ENCODE data around the gene SQSTM1. TPM values are rescaled to one million over a fixed set of nuclear protein-coding genes. Genes with fewer than 3 reads are reported as not detected.

Gene SQSTM1
- total and polyA plus RNA-seq, 4 donors: 298 to 568 (median 372) TPM

- TF ChIP-seq CTCF (IDR thresholded peaks at IDR 0.05; ENCODE audit: control extremely low read depth, extremely low read depth): no peak
- Histone ChIP-seq H3K27me3 (ENCODE audit: control insufficient read depth in 3 of 3, insufficient read depth in 3 of 3, low read length in 2 of 3) (no peaks in the 10 kb centered on the region), H3K4me1 (ENCODE audit: control insufficient read depth in 5 of 5, insufficient read depth in 5 of 5, low read length in 5 of 5) (peaks cover 5 to 44% (median 12%) of the 10 kb centered on the region in 5 donors), H3K36me3 (ENCODE audit: control insufficient read depth in 4 of 4, insufficient read depth in 4 of 4, low read length in 4 of 4) (peaks cover 0 to 26% (median 7%) of the 10 kb centered on the region in 4 donors), H3K4me3 (peak overlapping the region; percentile 8), H3K9ac (ENCODE audit: insufficient read depth in 1 of 2, low read length in 2 of 2) (no peak overlapping the region), H3K9me3 (ENCODE audit: control insufficient read depth in 4 of 4, insufficient read depth in 3 of 4, low read length in 3 of 4) (no peaks in the 10 kb centered on the region), H3K27ac (ENCODE audit: low read depth in 1 of 2, low read length in 1 of 2) (peak overlapping the region; percentile 91 to 95)
- ATAC-seq (ENCODE audit: insufficient read depth, low FRiP score) (peak; percentile 11), DNase-seq (peak in 1 of 3 donors; percentile 45)
- 17 to 33% methylated on average over 20 to 26 of the region's 26 CpGs for WGBS, 2 donors
These were observed 1.2 kb upstream of the SQSTM1 start for GRCh38 chr5:179819296-179820126.

GRCh38 chr5:179820127-179820482, 600 bp upstream of the SQSTM1 start:
- Histone ChIP-seq H3K9ac (ENCODE audit: insufficient read depth in 1 of 2, low read length in 2 of 2) (no peak overlapping the region), H3K27me3 (ENCODE audit: control insufficient read depth in 3 of 3, insufficient read depth in 3 of 3, low read length in 2 of 3) (no peaks in the 10 kb centered on the region), H3K4me1 (ENCODE audit: control insufficient read depth in 5 of 5, insufficient read depth in 5 of 5, low read length in 5 of 5) (peaks cover 5 to 45% (median 12%) of the 10 kb centered on the region in 5 donors), H3K9me3 (ENCODE audit: control insufficient read depth in 4 of 4, insufficient read depth in 3 of 4, low read length in 3 of 4) (no peaks in the 10 kb centered on the region), H3K36me3 (ENCODE audit: control insufficient read depth in 4 of 4, insufficient read depth in 4 of 4, low read length in 4 of 4) (peaks cover 5 to 31% (median 13%) of the 10 kb centered on the region in 4 donors), H3K27ac (ENCODE audit: low read depth in 1 of 2, low read length in 1 of 2) (peak overlapping the region; percentile 91 to 95), H3K4me3 (peak overlapping the region; percentile 45)
- DNase-seq (no peak), ATAC-seq (ENCODE audit: insufficient read depth, low FRiP score) (no peak)
- TF ChIP-seq CTCF (IDR thresholded peaks at IDR 0.05; ENCODE audit: control extremely low read depth, extremely low read depth): no peak
- 28 to 46% methylated on average over 12 of the region's 12 CpGs for WGBS, 2 donors

GRCh38 chr5:179821298-179822058, 773 bp downstream of the SQSTM1 start:
- Histone ChIP-seq H3K27me3 (ENCODE audit: control insufficient read depth in 3 of 3, insufficient read depth in 3 of 3, low read length in 2 of 3) (no peaks in the 10 kb centered on the region), H3K27ac (ENCODE audit: low read depth in 1 of 2, low read length in 1 of 2) (peak overlapping the region; percentile 95 to 96), H3K9ac (ENCODE audit: insufficient read depth in 1 of 2, low read length in 2 of 2) (peak overlapping the region; percentile 52 to 70), H3K4me1 (ENCODE audit: control insufficient read depth in 5 of 5, insufficient read depth in 5 of 5, low read length in 5 of 5) (peaks cover 5 to 45% (median 12%) of the 10 kb centered on the region in 5 donors), H3K36me3 (ENCODE audit: control insufficient read depth in 4 of 4, insufficient read depth in 4 of 4, low read length in 4 of 4) (peaks cover 9 to 38% (median 21%) of the 10 kb centered on the region in 4 donors), H3K4me3 (peak overlapping the region; percentile 95), H3K9me3 (ENCODE audit: control insufficient read depth in 4 of 4, insufficient read depth in 3 of 4, low read length in 3 of 4) (no peaks in the 10 kb centered on the region)
- WGBS, 2 donors: 0 to 1% methylated on average over 50 to 54 of the region's 54 CpGs
- TF ChIP-seq CTCF (IDR thresholded peaks at IDR 0.05; ENCODE audit: control extremely low read depth, extremely low read depth): no peak
- ATAC-seq (ENCODE audit: insufficient read depth, low FRiP score): peak; percentile 68
- peak; percentile 96 to 97 (median 97) for DNase-seq
